ENCODE results near the gene MFNG. TPM values are rescaled to one million over a fixed set of nuclear protein-coding genes. Genes with fewer than 3 reads are reported as not detected.

The MFNG gene
- total RNA-seq, 2 donors from 2014 or later: 3.0 to 7.3 TPM

DNA sequence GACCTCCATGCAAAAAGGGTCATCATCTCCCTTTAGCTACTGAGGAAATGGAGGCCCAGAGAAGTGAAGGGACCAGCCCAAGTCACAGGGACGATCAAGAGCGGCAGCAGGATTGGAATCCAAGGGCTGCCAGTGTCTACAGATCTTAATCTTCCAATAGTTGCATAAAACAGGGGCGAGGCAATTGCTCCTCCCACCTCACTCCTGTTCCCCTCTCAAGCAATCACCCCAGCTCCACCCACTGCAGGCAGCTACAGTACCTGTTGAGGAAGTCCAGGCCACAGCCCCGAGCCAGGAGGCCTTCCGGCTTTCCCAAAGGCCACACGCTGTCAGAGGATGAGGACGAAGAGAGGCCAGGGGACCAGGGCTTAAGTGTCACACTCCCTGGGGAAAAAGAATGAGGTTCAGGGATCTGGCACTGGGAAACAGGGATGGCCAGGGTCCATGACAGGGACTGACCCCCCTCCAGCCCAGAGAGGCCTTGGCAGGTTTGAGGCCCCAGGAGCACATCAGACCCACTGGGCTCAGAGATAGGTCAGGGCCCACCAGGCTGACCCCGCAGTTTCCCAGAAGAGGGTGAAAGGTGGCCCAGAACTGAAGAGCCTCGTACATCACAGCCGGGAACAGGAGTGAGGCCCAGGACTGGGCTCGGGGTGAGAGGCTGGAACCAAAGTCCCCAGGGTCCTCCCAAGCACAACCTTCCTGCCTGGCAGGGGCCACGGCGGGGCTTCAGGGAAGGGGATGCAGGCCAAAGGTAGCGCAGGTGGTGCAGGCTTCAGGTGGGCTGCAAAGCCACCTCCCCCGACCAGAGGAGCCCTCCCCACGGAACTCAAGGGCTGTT, 16.4 kb upstream of the MFNG start:
- DNase-seq (peak; percentile 79 to 93 (median 88)), ATAC-seq (peak; percentile 69)
- no peaks in the 10 kb centered on the region for H3K27me3 ChIP-seq
- H3K4me1 ChIP-seq: peaks cover 70% of the 10 kb centered on the region
- 42 to 48% methylated on average over 9 to 16 of the region's 16 CpGs for WGBS, 2 donors
- intact Hi-C loops (cut with DNase I): no loop called here
- H3K36me3 ChIP-seq (replicated peaks in 1 of 2; ENCODE audit: insufficient read depth in 1 of 2, low read depth in 2 of 2): peaks cover 0 to 2% of the 10 kb centered on the region in 2 donors
- H3K27ac ChIP-seq: peak overlapping the region; percentile 88 to 95 (median 93)
- H3K9me3 ChIP-seq: no peaks in the 10 kb centered on the region
- no peak overlapping the region for H3K4me3 ChIP-seq
- TF ChIP-seq, protein P1, sequence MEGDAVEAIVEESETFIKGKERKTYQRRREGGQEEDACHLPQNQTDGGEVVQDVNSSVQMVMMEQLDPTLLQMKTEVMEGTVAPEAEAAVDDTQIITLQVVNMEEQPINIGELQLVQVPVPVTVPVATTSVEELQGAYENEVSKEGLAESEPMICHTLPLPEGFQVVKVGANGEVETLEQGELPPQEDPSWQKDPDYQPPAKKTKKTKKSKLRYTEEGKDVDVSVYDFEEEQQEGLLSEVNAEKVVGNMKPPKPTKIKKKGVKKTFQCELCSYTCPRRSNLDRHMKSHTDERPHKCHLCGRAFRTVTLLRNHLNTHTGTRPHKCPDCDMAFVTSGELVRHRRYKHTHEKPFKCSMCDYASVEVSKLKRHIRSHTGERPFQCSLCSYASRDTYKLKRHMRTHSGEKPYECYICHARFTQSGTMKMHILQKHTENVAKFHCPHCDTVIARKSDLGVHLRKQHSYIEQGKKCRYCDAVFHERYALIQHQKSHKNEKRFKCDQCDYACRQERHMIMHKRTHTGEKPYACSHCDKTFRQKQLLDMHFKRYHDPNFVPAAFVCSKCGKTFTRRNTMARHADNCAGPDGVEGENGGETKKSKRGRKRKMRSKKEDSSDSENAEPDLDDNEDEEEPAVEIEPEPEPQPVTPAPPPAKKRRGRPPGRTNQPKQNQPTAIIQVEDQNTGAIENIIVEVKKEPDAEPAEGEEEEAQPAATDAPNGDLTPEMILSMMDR (IDR thresholded peaks at IDR 0.05): peak in 1 of 7 experiments; percentile 1
- TF ChIP-seq POLR2A (IDR thresholded peaks at IDR 0.05): peak in 2 of 3 donors; percentile 49 to 65

DNA sequence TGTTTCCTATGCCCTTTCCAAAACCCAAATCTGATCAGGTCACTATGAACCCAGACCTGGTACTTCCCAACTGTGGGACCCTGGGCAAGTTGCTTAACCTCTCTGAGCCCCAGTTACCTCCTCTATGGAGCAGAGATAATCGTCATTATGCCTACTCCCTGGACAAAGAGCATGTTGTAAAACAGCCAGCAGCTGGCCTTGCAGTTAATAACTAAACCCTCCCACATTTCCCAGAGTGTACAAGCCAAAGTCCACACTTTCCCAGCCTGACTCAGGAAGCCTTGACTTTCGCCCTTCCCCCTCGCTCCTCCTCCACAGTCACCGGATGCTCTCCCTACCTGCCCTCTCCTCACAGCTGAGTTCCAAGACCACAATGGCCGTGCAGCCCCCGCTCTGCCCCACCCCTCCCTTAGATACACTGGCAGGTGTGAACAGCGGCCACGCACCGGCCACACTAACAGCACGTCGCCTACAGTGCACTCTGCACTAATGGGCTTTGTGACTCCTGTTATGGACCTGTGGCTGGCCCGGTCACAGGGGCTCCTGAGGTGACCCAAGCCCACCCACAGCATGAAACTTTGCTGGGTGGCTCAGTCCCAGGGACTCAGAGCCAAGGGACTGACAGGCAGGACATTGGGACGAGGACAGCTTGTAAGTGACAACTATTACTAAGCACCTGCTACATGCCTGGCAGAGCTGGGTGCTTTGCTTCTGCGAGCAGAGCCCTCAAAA, 15.6 kb upstream of the MFNG start:
- WGBS, 2 donors: 1 to 3% methylated on average over 8 to 14 of the region's 14 CpGs
- intact Hi-C loops (cut with DNase I): no loop called here
- Histone ChIP-seq H3K4me3 (no peak overlapping the region), H3K36me3 (replicated peaks in 1 of 2; ENCODE audit: insufficient read depth in 1 of 2, low read depth in 2 of 2) (peaks cover 0 to 2% of the 10 kb centered on the region in 2 donors), H3K4me1 (peaks cover 70% of the 10 kb centered on the region), H3K9me3 (no peaks in the 10 kb centered on the region), H3K27me3 (no peaks in the 10 kb centered on the region), H3K27ac (peak overlapping the region; percentile 88 to 95 (median 93))
- DNase-seq (peak; percentile 93 to 97 (median 96)), ATAC-seq (peak; percentile 91)
- TF ChIP-seq, protein P1 (IDR thresholded peaks at IDR 0.05): no peak
- peak in 2 of 3 donors; percentile 43 to 63 for TF ChIP-seq POLR2A (IDR thresholded peaks at IDR 0.05)

DNA sequence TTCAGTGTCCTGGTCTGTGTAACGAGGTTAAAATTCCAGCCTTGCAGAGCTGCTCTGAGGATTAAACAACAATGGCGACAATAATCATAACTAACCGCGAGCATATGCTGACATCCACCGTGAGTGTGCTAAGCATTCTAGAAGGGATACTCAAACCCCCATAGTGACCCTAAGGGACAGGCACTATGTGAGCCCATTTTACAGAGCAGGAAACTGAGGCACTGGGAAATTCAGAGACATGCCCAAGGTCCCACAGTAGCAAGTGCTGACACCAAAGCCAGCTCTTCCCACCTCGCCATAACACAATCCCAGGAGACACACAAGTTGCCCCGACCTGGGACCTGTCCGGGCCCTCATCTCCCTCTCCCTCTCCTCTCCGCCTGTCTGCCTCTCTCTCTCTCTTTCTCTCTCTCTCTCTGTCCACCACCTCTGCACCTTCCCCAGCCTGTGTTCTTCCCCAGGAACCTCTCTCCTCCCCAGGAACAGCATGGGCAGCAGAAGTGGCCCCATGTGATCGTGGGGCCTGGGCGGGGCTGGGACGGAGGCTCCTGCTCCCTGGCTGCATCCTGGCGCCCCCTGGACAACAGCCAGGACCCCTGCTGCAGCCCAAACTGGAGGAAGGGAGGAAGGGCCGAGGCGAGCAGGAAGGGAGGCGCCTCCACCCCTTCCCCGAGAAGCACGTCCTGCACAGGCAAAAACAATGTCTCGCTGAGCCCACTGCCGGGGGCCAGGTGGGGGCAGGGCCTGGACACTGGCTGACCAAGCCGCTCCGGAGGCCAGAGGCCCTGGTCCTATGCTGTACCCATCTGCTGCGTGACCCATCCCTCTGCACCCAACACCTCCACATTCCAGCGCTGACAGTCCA, 14.8 kb upstream of the MFNG start:
- Histone ChIP-seq H3K27me3 (no peaks in the 10 kb centered on the region), H3K27ac (peak overlapping the region; percentile 88 to 95 (median 93)), H3K9me3 (no peaks in the 10 kb centered on the region), H3K4me3 (no peak overlapping the region), H3K36me3 (replicated peaks in 1 of 2; ENCODE audit: insufficient read depth in 1 of 2, low read depth in 2 of 2) (peaks cover 0 to 2% of the 10 kb centered on the region in 2 donors), H3K4me1 (peaks cover 70% of the 10 kb centered on the region)
- 35 to 54% methylated on average over 12 to 23 of the region's 24 CpGs for WGBS, 2 donors
- intact Hi-C loops (cut with DNase I): no loop called here
- TF ChIP-seq, protein P1 (IDR thresholded peaks at IDR 0.05): no peak
- TF ChIP-seq POLR2A (IDR thresholded peaks at IDR 0.05): no peak
- ATAC-seq: peak; percentile 0
- DNase-seq: peak; percentile 35 to 46 (median 42)

DNA sequence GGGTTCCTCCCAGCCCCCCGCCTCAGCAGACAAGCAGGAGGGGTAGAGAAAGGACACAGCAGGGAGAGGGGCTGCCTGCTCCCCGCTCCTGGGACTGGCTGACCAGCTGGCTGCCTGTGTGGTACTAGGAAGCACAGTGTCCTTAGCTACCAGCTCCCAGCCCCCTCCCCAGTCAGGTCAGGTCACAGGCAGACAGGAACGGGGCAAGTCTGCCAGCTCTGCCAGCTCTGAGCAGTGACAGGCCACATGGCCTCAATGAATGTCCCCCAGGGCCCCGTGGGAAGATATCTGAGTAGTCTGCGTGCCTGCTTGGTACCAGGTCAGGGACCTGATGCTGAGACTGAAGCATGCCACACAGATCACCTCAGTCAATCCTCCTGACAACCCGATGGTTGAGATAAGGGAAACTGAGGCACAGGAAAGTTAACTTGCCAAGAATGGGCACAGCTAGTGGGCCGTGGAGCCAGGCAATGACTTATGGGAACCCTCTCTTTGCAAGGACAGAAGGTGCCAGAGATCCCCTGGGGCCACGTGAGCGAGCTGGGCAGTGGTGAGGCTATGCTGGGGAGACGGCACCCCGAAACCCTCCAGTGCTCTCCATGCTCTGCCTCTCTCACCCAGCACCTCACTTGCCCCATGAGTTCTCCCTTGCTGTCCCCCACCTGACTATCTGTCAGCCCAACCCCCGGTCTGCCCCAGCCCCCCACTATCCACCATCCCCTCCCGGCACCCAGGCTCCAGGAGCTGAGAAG, 13.8 kb upstream of the MFNG start:
- Histone ChIP-seq H3K36me3 (replicated peaks in 1 of 2; ENCODE audit: insufficient read depth in 1 of 2, low read depth in 2 of 2) (peaks cover 0 to 2% of the 10 kb centered on the region in 2 donors), H3K4me1 (peaks cover 66% of the 10 kb centered on the region), H3K9me3 (no peaks in the 10 kb centered on the region), H3K27me3 (no peaks in the 10 kb centered on the region), H3K4me3 (no peak overlapping the region), H3K27ac (peak overlapping the region in 3 of 4 donors; percentile 88 to 95 (median 93))
- no peak for TF ChIP-seq POLR2A (IDR thresholded peaks at IDR 0.05)
- TF ChIP-seq, protein P1 (IDR thresholded peaks at IDR 0.05): no peak
- ATAC-seq (no peak), DNase-seq (peak in 1 of 4 donors; percentile 38)
- intact Hi-C loops (cut with DNase I): no loop called here
- 61 to 78% methylated on average over 6 to 12 of the region's 13 CpGs for WGBS, 2 donors
